ENCODE results near the gene ST3GAL4. TPM values are rescaled to one million over a fixed set of nuclear protein-coding genes. Genes with fewer than 3 reads are reported as not detected.

The ST3GAL4 gene
- total and polyA plus RNA-seq, 9 of the 15 experiments (the other 6 are each of a cell fraction or from before 2014, with no cell fraction given), result 0.27 to 22.9 (median 10.5) TPM

GRCh38 chr11:126440792-126441514, 85.5 kb downstream of the ST3GAL4 start (continued):
- no peak for TF ChIP-seq ZNF609 (CRISPR knock-in tag; IDR thresholded peaks at IDR 0.05; ENCODE audit: borderline replicate concordance)
- no peak for TF ChIP-seq HNRNPK (IDR thresholded peaks at IDR 0.05; ENCODE audit: low read depth, low read length, poor library complexity, severe bottlenecking)
- no peak for TF ChIP-seq EZH2 (IDR thresholded peaks at IDR 0.05; ENCODE audit: borderline replicate concordance, low read depth, low read length)
- no peak for TF ChIP-seq BRCA1 (IDR thresholded peaks at IDR 0.05)
- no peak for TF ChIP-seq BRCA1 (CRISPR knock-in tag; IDR thresholded peaks at IDR 0.05)
- no peak for TF ChIP-seq PYGO2 (tag; IDR thresholded peaks at IDR 0.05)
- no peak for TF ChIP-seq HOXB6 (CRISPR knock-in tag; IDR thresholded peaks at IDR 0.05; ENCODE audit: borderline replicate concordance)
- TF ChIP-seq MEF2D (tag; conservative IDR thresholded peaks at IDR 0.05; ENCODE audit: low read depth), result no peak
- TF ChIP-seq DEAF1 (CRISPR knock-in tag; IDR thresholded peaks at IDR 0.05), result peak; percentile 81
- TF ChIP-seq SP2 (IDR thresholded peaks at IDR 0.05; ENCODE audit: extremely low read depth, low read depth, low read length, poor library complexity, severe bottlenecking), result no peak
- no peak for TF ChIP-seq NRF1 (conservative IDR thresholded peaks at IDR 0.05 in 1 of 2, IDR thresholded peaks at IDR 0.05 in 1 of 2)
- no peak for TF ChIP-seq ZNF699 (CRISPR knock-in tag; IDR thresholded peaks at IDR 0.05; ENCODE audit: insufficient replicate concordance)
- no peak for TF ChIP-seq HNRNPLL (IDR thresholded peaks at IDR 0.05; ENCODE audit: low read depth, low read length, poor library complexity, severe bottlenecking)
- no peak for TF ChIP-seq ZNF740 (CRISPR knock-in tag; IDR thresholded peaks at IDR 0.05)
- no peak for TF ChIP-seq ZNF740 (tag; IDR thresholded peaks at IDR 0.05)
- TF ChIP-seq SOX6 (IDR thresholded peaks at IDR 0.05), result no peak
- TF ChIP-seq SIRT6 (IDR thresholded peaks at IDR 0.05; ENCODE audit: low read depth, low read length), result no peak
- no peak for TF ChIP-seq STAT5B (CRISPR knock-in tag; IDR thresholded peaks at IDR 0.05)
- TF ChIP-seq ZNF239 (CRISPR knock-in tag; IDR thresholded peaks at IDR 0.05), result no peak
- no peak for TF ChIP-seq ZBTB7A (IDR thresholded peaks at IDR 0.05; ENCODE audit: borderline replicate concordance, control insufficient read depth, low read depth, low read length)

Data from K562 (cell line).